HepG2 (cell line): ENCODE data around the gene G6PC3. TPM values are rescaled to one million over a fixed set of nuclear protein-coding genes. Genes with fewer than 3 reads are reported as not detected.
A peak's percentile ranks its signal among the peaks of the same experiment; 100 is the strongest.

Source experiments
- ATF7-NPFF ChIP-seq: sonication (generic); formaldehyde crosslinking; IDR thresholded peaks from 2 replicates; pipeline ENCODE4 v1.8.1; 2023; ENCODE audit warnings: mild to moderate bottlenecking, low read depth, missing genetic modification reagents, moderate library complexity
- MIER3 ChIP-seq: IDR thresholded peaks from 2 replicates; pipeline ENCODE4 v1.6.1; 2016; ENCODE audit warnings: missing compliant biosample characterization, borderline replicate concordance
- PAF1 ChIP-seq: IDR thresholded peaks from 2 replicates; pipeline ENCODE4 v1.6.1; 2016; ENCODE audit warnings: missing genetic modification reagents, missing compliant biosample characterization
- PTBP1 ChIP-seq: fragments of 200-400 bp; formaldehyde crosslinking; IDR thresholded peaks from 2 replicates; pipeline ENCODE4 v1.6.1; 2018; ENCODE audit warnings: low read length, low read depth; ENCODE audit not compliant: poor library complexity, severe bottlenecking
- ZNF546 ChIP-seq: sonication (generic); formaldehyde crosslinking; conservative IDR thresholded peaks from 2 replicates; pipeline ENCODE4 v1.8.1; 2023; ENCODE audit warnings: mild to moderate bottlenecking, missing genetic modification reagents
- polyA plus RNA-seq, 8 experiments: library from polyadenylated mRNA; depleted of rRNA in 3 of 8; stranded (reverse) in 7 of 8; unstranded in 1 of 8; fragments of >200 nt; fragmentation: Illumina TruSeq in 4 of 8; extraction: Trizol in 4 of 8; gene quantifications; 2 replicates each; pipeline versions ENCODE4 v1.2.1 to v1.2.3, GENCODE V29; 2011 to 2016; ENCODE audit warnings: low read depth in 4 of 8, missing spikeins in 1 of 8, mixed read lengths in 1 of 8; ENCODE audit not compliant: insufficient read depth in 1 of 8
- total RNA-seq, 5 experiments: library from RNA; depleted of rRNA; stranded (reverse); fragments of >200 nt; fragmentation: Illumina TruSeq; extraction: Trizol; gene quantifications; 2 replicates each; pipeline ENCODE4 v1.2.3, GENCODE V29; 2016; ENCODE audit warnings: low read depth in 1 of 5
- TF ChIP-seq, protein P1 (sequence below): sonication (generic); formaldehyde crosslinking; IDR thresholded peaks from 2 replicates; pipeline ENCODE4 v1.5.1; 2020; ENCODE audit warnings: mild to moderate bottlenecking, missing genetic modification reagents, borderline replicate concordance
- TF ChIP-seq, protein P2 (sequence below): sonication (generic); formaldehyde crosslinking; conservative IDR thresholded peaks from 2 replicates; pipeline ENCODE4 v1.8.0; 2022; ENCODE audit warnings: low read depth, missing genetic modification reagents
- TF ChIP-seq, protein P3 (sequence below): sonication (generic); formaldehyde crosslinking; IDR thresholded peaks from 2 replicates; pipeline ENCODE4 v1.8.0; 2022; ENCODE audit warnings: mild to moderate bottlenecking, missing genetic modification reagents, moderate library complexity
- TF ChIP-seq, protein P4 (sequence below): IDR thresholded peaks from 2 replicates; pipeline ENCODE4 v1.6.1; 2016; ENCODE audit warnings: missing compliant biosample characterization, missing genetic modification reagents, borderline replicate concordance
- TF ChIP-seq, protein P5 (sequence below): sonication (generic); formaldehyde crosslinking; IDR thresholded peaks from 2 replicates; pipeline ENCODE4 v1.4.0; 2020; ENCODE audit warnings: missing genetic modification reagents
- TF ChIP-seq, protein P6 (sequence below), 2 experiments: IDR thresholded peaks; 2 replicates each; pipeline ENCODE4 v1.6.1; 2011 to 2012; ENCODE audit warnings: low read length in 2 of 2, borderline replicate concordance in 1 of 2, low read depth in 1 of 2, mild to moderate bottlenecking in 1 of 2, moderate library complexity in 1 of 2

G6PC3 gene
- total and polyA plus RNA-seq, 2 of the 13 experiments (the other 11 are each of a cell fraction or from before 2014, with no cell fraction given): 38.5 to 75.8 TPM

DNA sequence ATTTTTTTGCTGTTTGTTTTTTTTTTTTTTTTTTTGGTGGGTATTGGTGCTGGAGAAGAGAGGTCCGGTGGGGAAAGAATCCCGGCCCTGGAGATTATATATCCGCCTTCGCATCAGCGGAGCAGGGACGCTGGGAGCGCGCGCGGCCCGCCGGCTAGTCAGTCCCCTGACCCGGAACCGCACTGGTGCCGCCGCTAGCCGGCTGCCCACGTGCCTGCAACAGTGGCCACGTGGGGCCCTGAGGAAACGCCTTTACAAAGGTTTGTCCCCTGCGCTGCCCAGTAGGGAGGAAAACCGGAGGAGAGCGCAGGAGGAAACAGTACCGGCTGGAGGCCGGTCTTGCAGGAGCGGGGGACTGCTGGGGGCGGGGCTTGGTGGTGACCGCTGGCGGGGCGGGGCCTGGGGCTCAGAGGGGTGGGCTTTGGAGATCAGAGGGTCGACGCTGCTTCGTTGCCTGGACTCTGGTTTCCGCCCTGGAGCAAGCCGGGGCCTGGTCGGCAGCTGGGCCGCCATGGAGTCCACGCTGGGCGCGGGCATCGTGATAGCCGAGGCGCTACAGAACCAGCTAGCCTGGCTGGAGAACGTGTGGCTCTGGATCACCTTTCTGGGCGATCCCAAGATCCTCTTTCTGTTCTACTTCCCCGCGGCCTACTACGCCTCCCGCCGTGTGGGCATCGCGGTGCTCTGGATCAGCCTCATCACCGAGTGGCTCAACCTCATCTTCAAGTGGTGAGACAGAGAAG is at the start of gene G6PC3 (continued):
- TF ChIP-seq, protein P1, sequence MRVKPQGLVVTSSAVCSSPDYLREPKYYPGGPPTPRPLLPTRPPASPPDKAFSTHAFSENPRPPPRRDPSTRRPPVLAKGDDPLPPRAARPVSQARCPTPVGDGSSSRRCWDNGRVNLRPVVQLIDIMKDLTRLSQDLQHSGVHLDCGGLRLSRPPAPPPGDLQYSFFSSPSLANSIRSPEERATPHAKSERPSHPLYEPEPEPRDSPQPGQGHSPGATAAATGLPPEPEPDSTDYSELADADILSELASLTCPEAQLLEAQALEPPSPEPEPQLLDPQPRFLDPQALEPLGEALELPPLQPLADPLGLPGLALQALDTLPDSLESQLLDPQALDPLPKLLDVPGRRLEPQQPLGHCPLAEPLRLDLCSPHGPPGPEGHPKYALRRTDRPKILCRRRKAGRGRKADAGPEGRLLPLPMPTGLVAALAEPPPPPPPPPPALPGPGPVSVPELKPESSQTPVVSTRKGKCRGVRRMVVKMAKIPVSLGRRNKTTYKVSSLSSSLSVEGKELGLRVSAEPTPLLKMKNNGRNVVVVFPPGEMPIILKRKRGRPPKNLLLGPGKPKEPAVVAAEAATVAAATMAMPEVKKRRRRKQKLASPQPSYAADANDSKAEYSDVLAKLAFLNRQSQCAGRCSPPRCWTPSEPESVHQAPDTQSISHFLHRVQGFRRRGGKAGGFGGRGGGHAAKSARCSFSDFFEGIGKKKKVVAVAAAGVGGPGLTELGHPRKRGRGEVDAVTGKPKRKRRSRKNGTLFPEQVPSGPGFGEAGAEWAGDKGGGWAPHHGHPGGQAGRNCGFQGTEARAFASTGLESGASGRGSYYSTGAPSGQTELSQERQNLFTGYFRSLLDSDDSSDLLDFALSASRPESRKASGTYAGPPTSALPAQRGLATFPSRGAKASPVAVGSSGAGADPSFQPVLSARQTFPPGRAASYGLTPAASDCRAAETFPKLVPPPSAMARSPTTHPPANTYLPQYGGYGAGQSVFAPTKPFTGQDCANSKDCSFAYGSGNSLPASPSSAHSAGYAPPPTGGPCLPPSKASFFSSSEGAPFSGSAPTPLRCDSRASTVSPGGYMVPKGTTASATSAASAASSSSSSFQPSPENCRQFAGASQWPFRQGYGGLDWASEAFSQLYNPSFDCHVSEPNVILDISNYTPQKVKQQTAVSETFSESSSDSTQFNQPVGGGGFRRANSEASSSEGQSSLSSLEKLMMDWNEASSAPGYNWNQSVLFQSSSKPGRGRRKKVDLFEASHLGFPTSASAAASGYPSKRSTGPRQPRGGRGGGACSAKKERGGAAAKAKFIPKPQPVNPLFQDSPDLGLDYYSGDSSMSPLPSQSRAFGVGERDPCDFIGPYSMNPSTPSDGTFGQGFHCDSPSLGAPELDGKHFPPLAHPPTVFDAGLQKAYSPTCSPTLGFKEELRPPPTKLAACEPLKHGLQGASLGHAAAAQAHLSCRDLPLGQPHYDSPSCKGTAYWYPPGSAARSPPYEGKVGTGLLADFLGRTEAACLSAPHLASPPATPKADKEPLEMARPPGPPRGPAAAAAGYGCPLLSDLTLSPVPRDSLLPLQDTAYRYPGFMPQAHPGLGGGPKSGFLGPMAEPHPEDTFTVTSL (CRISPR knock-in tag): no peak; the same call in 1 of the 2 replicates
- TF ChIP-seq, protein P2, sequence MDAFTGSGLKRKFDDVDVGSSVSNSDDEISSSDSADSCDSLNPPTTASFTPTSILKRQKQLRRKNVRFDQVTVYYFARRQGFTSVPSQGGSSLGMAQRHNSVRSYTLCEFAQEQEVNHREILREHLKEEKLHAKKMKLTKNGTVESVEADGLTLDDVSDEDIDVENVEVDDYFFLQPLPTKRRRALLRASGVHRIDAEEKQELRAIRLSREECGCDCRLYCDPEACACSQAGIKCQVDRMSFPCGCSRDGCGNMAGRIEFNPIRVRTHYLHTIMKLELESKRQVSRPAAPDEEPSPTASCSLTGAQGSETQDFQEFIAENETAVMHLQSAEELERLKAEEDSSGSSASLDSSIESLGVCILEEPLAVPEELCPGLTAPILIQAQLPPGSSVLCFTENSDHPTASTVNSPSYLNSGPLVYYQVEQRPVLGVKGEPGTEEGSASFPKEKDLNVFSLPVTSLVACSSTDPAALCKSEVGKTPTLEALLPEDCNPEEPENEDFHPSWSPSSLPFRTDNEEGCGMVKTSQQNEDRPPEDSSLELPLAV (CRISPR knock-in tag): 0 out of 2 replicates have a peak, but pooled peaks have one; percentile 53
- TF ChIP-seq, protein P3, sequence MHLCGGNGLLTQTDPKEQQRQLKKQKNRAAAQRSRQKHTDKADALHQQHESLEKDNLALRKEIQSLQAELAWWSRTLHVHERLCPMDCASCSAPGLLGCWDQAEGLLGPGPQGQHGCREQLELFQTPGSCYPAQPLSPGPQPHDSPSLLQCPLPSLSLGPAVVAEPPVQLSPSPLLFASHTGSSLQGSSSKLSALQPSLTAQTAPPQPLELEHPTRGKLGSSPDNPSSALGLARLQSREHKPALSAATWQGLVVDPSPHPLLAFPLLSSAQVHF (CRISPR knock-in tag): peak; percentile 70; the same call in 1 of the 2 replicates
- TF ChIP-seq PAF1 (CRISPR knock-in tag) (no peak), MIER3 (CRISPR knock-in tag) (peak; percentile 99), PTBP1 (no peak), ZNF546 (CRISPR knock-in tag) (peak; percentile 93; the same call in 1 of the 2 replicates), ATF7-NPFF (peak; percentile 97)
- TF ChIP-seq, protein P4, sequence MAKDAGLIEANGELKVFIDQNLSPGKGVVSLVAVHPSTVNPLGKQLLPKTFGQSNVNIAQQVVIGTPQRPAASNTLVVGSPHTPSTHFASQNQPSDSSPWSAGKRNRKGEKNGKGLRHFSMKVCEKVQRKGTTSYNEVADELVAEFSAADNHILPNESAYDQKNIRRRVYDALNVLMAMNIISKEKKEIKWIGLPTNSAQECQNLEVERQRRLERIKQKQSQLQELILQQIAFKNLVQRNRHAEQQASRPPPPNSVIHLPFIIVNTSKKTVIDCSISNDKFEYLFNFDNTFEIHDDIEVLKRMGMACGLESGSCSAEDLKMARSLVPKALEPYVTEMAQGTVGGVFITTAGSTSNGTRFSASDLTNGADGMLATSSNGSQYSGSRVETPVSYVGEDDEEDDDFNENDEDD (CRISPR knock-in tag): peak; percentile 97
- TF ChIP-seq, protein P5, sequence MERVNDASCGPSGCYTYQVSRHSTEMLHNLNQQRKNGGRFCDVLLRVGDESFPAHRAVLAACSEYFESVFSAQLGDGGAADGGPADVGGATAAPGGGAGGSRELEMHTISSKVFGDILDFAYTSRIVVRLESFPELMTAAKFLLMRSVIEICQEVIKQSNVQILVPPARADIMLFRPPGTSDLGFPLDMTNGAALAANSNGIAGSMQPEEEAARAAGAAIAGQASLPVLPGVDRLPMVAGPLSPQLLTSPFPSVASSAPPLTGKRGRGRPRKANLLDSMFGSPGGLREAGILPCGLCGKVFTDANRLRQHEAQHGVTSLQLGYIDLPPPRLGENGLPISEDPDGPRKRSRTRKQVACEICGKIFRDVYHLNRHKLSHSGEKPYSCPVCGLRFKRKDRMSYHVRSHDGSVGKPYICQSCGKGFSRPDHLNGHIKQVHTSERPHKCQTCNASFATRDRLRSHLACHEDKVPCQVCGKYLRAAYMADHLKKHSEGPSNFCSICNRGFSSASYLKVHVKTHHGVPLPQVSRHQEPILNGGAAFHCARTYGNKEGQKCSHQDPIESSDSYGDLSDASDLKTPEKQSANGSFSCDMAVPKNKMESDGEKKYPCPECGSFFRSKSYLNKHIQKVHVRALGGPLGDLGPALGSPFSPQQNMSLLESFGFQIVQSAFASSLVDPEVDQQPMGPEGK: peak; percentile 88
- TF ChIP-seq, protein P6, sequence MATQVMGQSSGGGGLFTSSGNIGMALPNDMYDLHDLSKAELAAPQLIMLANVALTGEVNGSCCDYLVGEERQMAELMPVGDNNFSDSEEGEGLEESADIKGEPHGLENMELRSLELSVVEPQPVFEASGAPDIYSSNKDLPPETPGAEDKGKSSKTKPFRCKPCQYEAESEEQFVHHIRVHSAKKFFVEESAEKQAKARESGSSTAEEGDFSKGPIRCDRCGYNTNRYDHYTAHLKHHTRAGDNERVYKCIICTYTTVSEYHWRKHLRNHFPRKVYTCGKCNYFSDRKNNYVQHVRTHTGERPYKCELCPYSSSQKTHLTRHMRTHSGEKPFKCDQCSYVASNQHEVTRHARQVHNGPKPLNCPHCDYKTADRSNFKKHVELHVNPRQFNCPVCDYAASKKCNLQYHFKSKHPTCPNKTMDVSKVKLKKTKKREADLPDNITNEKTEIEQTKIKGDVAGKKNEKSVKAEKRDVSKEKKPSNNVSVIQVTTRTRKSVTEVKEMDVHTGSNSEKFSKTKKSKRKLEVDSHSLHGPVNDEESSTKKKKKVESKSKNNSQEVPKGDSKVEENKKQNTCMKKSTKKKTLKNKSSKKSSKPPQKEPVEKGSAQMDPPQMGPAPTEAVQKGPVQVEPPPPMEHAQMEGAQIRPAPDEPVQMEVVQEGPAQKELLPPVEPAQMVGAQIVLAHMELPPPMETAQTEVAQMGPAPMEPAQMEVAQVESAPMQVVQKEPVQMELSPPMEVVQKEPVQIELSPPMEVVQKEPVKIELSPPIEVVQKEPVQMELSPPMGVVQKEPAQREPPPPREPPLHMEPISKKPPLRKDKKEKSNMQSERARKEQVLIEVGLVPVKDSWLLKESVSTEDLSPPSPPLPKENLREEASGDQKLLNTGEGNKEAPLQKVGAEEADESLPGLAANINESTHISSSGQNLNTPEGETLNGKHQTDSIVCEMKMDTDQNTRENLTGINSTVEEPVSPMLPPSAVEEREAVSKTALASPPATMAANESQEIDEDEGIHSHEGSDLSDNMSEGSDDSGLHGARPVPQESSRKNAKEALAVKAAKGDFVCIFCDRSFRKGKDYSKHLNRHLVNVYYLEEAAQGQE (IDR thresholded peaks at IDR 0.05; ENCODE audit: borderline replicate concordance in 1 of 2, low read depth in 1 of 2, low read length in 2 of 2): peak in 1 of 2 experiments; percentile 85; a peak in 2 of 4 replicates
